Thyroid gland (tissue), 4 donors: ENCODE measurements around the gene ZBTB4.

Experiments
- CTCF ChIP-seq, 6 experiments: fragments of 200-600 bp in 3 of 6; fragments of 450-650 bp in 3 of 6; sonication (generic) in 3 of 6; IDR thresholded peaks; one replicate each; pipeline ENCODE4 v1.5.1; 2016 to 2019; ENCODE audit warnings: antibody characterized with exemption in 6 of 6, mild to moderate bottlenecking in 2 of 6, inconsistent platforms in 1 of 6, moderate library complexity in 1 of 6
- POLR2A ChIP-seq, 2 donors: fragments of 450-650 bp; IDR thresholded peaks; one replicate each; pipeline ENCODE4 v1.6.1; 2017; ENCODE audit warnings: antibody characterized with exemption in 2 of 2, mild to moderate bottlenecking in 2 of 2, moderate library complexity in 1 of 2

- TF ChIP-seq CTCF (IDR thresholded peaks at IDR 0.05): no peak
- TF ChIP-seq POLR2A (IDR thresholded peaks at IDR 0.05): no peak
These were observed 49.4 kb upstream of the ZBTB4 start for GRCh38 chr17:7528842-7529241.
